ENCODE data around the gene RALGAPB.

RALGAPB gene

DNA sequence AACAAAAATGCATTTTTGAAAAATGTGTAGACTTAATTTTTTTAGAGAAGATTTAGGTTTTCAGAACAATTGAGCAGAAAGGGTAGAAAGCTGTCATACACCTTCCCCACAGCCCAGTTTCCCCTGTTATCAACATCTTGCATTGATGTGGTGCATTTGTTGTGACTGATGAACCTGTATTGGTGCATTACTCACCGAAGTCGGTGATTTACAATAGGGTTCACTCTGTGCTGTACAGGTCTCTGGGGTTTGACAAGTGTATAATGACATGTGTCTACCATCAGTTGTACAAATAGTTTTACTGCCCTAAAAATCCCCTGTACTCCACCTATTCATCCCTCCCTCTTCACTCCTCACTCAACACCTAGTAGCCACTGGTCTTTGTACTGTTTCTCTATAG lies 84.5 kb downstream of the RALGAPB start:
- no peak overlapping the region for H3K4me3 ChIP-seq (ENCODE audit: low read depth, low read length)
- no peak for DNase-seq (ENCODE audit: low read depth)
- TF ChIP-seq, protein P1, sequence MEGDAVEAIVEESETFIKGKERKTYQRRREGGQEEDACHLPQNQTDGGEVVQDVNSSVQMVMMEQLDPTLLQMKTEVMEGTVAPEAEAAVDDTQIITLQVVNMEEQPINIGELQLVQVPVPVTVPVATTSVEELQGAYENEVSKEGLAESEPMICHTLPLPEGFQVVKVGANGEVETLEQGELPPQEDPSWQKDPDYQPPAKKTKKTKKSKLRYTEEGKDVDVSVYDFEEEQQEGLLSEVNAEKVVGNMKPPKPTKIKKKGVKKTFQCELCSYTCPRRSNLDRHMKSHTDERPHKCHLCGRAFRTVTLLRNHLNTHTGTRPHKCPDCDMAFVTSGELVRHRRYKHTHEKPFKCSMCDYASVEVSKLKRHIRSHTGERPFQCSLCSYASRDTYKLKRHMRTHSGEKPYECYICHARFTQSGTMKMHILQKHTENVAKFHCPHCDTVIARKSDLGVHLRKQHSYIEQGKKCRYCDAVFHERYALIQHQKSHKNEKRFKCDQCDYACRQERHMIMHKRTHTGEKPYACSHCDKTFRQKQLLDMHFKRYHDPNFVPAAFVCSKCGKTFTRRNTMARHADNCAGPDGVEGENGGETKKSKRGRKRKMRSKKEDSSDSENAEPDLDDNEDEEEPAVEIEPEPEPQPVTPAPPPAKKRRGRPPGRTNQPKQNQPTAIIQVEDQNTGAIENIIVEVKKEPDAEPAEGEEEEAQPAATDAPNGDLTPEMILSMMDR (conservative IDR thresholded peaks at IDR 0.05; ENCODE audit: low read depth, low read length), result no peak

- no peak overlapping the region for H3K4me3 ChIP-seq (ENCODE audit: low read depth, low read length)
- no peak for DNase-seq (ENCODE audit: low read depth)
- TF ChIP-seq, protein P1 (conservative IDR thresholded peaks at IDR 0.05; ENCODE audit: low read depth, low read length), result no peak
Measured at GRCh38 chr20:38558596-38559360, 86.1 kb downstream of the RALGAPB start.

DNA sequence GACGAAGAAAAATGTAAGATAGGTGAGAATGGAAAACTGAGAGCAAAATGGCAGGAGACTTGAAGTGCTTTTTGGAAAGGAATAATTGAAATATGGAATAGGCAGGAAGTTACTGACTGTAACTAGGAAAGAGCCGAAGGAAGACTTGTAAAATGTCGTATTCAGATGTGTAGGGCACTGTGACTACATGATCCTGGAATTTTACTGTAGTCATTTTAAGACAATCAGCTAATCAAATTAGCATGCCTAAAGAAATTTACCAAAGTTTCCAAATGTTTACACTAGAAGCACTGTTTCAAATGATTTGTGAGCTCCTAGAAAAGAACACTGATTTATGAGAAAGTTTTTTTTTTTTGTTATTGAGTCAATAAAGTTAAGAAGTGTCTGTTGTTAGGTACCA lies 87.1 kb downstream of the RALGAPB start:
- no peak for DNase-seq (ENCODE audit: low read depth)
- TF ChIP-seq, protein P1 (conservative IDR thresholded peaks at IDR 0.05; ENCODE audit: low read depth, low read length), result no peak
- no peak overlapping the region for H3K4me3 ChIP-seq (ENCODE audit: low read depth, low read length)

GRCh38 chr20:38563802-38564431 lies 91.3 kb downstream of the RALGAPB start:
- TF ChIP-seq, protein P1 (conservative IDR thresholded peaks at IDR 0.05; ENCODE audit: low read depth, low read length), result no peak
- no peak overlapping the region for H3K4me3 ChIP-seq (ENCODE audit: low read depth, low read length)
- DNase-seq (ENCODE audit: low read depth), result no peak

- TF ChIP-seq, protein P1 (conservative IDR thresholded peaks at IDR 0.05; ENCODE audit: low read depth, low read length), result no peak
- no peak for DNase-seq (ENCODE audit: low read depth)
- no peak overlapping the region for H3K4me3 ChIP-seq (ENCODE audit: low read depth, low read length)
Measured at GRCh38 chr20:38564680-38565079, 92.0 kb downstream of the RALGAPB start.

GRCh38 chr20:38566036-38566598 lies 93.5 kb downstream of the RALGAPB start:
- TF ChIP-seq, protein P1 (conservative IDR thresholded peaks at IDR 0.05; ENCODE audit: low read depth, low read length), result no peak
- no peak for DNase-seq (ENCODE audit: low read depth)
- H3K4me3 ChIP-seq (ENCODE audit: low read depth, low read length), result no peak overlapping the region
